Epithelial cell of esophagus (primary cell): ENCODE measurements around the gene UBE2J2.

Experiments
- DNase-seq: peaks from one replicate; pipeline ENCODE4 v3.0.0; 2010; ENCODE audit warnings: low read depth
- H3K4me3 ChIP-seq: 2 replicates; pipeline ENCODE4 v1.5.1; 2011; ENCODE audit warnings: mild to moderate bottlenecking, low read length, control low read depth
- TF ChIP-seq, protein P1 (sequence below): IDR thresholded peaks from 2 replicates; pipeline ENCODE4 v1.5.1; 2011; ENCODE audit warnings: low read depth, mild to moderate bottlenecking, low read length, control low read depth, inconsistent platforms; ENCODE audit not compliant: insufficient read depth; ENCODE audit errors: missing control alignments

The UBE2J2 gene

DNA sequence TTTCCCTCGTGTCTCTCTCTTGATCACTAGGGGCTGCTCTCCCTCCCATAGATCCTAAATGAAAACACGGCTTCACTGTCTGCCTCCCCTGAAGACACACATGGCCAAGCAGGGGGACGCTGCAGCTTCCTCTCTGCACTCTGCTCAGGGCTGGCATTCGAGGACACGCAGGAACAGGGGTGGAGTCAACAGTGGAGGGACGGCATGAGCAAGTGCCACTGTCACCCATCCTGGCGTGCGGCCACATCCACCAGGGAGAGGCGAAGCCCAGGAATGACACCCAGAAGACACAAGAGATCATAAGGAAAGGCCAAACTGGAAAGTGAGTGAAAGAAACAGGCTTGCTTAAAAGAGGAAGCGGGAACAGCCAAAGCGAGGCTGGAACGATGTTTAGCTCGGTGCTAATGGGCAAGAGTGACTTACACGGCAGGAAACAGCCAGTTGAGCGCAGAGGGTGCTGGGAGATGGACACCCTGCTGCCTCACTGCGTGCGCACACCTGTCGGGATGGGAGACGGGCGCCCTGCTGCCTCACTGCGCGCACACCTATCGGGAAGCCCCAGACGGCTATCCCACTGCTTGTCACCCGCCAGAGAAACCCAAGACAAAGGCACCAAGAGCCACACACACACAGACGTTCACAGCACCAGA lies 13.6 kb downstream of the UBE2J2 start:
- no peak for DNase-seq
- TF ChIP-seq, protein P1, sequence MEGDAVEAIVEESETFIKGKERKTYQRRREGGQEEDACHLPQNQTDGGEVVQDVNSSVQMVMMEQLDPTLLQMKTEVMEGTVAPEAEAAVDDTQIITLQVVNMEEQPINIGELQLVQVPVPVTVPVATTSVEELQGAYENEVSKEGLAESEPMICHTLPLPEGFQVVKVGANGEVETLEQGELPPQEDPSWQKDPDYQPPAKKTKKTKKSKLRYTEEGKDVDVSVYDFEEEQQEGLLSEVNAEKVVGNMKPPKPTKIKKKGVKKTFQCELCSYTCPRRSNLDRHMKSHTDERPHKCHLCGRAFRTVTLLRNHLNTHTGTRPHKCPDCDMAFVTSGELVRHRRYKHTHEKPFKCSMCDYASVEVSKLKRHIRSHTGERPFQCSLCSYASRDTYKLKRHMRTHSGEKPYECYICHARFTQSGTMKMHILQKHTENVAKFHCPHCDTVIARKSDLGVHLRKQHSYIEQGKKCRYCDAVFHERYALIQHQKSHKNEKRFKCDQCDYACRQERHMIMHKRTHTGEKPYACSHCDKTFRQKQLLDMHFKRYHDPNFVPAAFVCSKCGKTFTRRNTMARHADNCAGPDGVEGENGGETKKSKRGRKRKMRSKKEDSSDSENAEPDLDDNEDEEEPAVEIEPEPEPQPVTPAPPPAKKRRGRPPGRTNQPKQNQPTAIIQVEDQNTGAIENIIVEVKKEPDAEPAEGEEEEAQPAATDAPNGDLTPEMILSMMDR = no peak
- H3K4me3 ChIP-seq = no peak overlapping the region

DNA sequence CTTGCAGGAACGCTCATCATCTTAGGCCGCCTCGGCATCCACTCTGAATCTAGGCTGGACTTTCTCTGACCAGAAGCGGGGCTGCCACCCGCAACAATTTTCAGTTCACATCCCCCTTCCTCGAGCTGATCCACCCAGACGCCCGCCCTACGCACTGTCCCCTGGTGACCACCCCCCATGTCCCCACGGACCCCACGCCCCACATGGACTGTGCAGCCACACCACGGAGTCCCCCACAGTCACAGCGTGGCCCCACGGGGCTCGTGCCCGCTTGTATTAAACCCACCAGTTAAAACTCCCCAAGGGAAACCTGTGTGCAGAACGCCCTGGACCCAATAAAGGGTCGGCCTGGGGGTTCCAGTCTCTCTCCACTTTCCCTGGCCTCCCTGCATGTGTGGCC lies 14.1 kb downstream of the UBE2J2 start:
- no peak for DNase-seq

DNA sequence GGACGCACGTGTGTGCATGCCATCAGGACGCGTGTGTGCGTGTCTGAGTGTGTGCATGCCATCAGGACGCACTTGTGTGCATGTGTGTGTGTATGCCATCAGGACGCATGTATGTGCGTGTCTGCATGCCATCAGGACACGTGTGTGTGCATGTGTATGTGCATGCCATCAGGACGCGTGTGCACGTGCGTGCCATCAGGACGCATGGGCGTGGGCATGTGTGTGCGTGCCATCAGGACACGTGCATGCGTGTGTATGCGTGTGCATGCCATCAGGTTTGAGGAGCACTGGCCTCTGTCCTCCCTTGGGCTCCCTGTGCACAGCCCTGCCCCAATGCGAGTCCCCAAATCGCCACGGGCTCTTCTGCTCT lies 14.6 kb downstream of the UBE2J2 start:
- H3K4me3 ChIP-seq = no peak overlapping the region
- DNase-seq = no peak
- TF ChIP-seq, protein P1 = no peak

More for the DNA sequence above, 14.1 kb downstream of the UBE2J2 start:
- TF ChIP-seq, protein P1 = no peak
- no peak overlapping the region for H3K4me3 ChIP-seq

DNA sequence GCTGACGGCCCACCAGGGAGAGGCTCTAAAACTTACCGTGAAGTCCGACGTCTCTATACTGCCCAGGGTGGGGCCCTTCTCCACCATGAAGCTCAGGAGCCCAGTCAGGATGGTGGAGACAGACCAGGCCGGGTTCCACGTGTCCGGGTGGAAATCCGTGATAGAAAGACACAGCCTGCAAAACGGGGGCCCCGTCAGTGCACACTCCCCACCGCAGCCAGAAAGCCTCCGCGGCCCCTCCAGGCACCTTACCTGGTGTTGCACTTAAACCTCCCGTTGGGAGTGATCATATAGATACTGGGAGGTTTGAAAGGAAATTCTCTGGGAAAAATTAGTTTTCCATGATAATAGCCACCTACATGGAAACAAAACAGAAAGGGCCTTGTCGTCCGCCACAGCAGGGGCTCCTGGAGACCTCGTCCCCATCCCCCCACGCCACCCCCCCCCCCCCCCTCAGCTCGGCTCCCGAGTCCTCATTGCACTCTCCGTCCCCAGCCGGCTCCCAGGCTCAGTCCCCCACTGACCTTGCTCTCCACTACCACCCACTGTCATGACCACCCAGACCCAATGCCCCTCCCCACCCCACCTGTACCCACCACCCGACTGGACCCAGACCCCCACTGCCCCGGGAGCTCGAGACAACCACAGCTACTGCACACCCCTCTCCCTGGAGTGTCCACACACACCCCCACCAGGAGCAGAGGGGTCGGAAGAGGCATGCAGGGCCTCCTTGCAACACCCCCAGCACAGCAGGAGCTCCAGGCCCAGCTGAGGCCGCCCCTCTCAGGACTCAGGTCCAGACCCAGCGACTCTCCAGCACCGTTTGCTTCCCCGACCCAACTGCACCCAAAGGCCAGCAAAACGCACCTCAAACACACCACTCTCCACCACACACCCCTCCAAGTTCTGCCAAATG lies 16.4 kb downstream of the UBE2J2 start:
- TF ChIP-seq, protein P1 = no peak
- DNase-seq = no peak
- no peak overlapping the region for H3K4me3 ChIP-seq

DNA sequence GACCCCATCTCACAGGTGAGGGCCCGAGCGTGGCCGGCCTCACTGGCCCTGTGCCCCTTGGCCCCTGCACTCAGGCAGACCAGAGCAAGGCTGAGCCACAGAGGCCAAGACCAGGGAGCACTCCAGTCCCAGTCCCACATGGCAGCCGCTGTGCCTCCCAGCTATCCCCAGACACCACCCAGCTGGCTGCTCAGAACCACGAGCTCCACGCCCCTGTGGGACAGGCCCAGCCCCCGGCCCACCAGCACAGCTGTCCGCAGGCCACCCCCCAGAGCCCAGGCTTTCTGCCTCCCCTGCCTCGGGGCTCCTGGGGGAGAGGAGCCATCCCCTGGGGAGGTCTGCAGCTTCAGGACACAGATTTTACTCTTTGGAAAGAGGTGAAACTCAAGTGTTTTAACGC lies 18.0 kb downstream of the UBE2J2 start:
- TF ChIP-seq, protein P1 = no peak
- H3K4me3 ChIP-seq = no peak overlapping the region
- no peak for DNase-seq

DNA sequence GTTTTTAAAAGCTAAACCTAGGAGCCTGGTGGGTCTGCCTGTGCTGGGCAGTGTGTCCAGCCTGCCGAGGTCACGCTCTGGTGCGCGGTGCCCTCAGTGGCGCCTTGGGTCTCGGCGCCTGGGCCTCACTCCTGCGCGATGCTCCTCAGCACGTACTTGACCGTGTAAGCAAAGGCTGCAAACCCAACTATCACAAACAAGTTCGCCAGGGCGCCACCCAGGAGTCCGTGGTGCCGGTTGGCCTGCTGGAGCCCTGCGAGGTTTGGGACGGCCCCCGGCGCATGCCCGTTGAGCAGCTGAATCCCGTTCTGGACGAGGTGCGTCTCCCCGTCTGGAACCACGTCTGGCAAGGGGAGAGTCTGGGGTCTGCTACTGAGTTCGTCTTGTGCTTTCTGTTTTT lies 18.6 kb downstream of the UBE2J2 start:
- H3K4me3 ChIP-seq = no peak overlapping the region
- TF ChIP-seq, protein P1 = no peak
- DNase-seq = no peak
